ENCODE results near the gene ANKRD13A.

- TF ChIP-seq, protein P1, sequence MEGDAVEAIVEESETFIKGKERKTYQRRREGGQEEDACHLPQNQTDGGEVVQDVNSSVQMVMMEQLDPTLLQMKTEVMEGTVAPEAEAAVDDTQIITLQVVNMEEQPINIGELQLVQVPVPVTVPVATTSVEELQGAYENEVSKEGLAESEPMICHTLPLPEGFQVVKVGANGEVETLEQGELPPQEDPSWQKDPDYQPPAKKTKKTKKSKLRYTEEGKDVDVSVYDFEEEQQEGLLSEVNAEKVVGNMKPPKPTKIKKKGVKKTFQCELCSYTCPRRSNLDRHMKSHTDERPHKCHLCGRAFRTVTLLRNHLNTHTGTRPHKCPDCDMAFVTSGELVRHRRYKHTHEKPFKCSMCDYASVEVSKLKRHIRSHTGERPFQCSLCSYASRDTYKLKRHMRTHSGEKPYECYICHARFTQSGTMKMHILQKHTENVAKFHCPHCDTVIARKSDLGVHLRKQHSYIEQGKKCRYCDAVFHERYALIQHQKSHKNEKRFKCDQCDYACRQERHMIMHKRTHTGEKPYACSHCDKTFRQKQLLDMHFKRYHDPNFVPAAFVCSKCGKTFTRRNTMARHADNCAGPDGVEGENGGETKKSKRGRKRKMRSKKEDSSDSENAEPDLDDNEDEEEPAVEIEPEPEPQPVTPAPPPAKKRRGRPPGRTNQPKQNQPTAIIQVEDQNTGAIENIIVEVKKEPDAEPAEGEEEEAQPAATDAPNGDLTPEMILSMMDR (IDR thresholded peaks at IDR 0.05; ENCODE audit: insufficient read depth, low read depth, low read length), result no peak
- TF ChIP-seq EZH2 (IDR thresholded peaks at IDR 0.05; ENCODE audit: insufficient read depth, low read length), result no peak
Observed at GRCh38 chr12:109993091-109993490, 6.1 kb upstream of the ANKRD13A start.

Data from astrocyte (in vitro differentiated cells and primary cell).